HG03521 (cell line): ENCODE data around the gene CTU2.

Experiments used
- ATAC-seq: cut with Tn5 transposase; IDR thresholded peaks from one replicate; pipeline ENCODE4 v1.9.1; 2021; ENCODE audit warnings: mild to moderate bottlenecking, moderate library complexity; ENCODE audit not compliant: unreplicated experiment

Gene CTU2

GRCh38 chr16:88741368-88741767 lies 35.1 kb downstream of the CTU2 start:
- no peak for ATAC-seq

GRCh38 chr16:88742896-88743605 lies 36.7 kb downstream of the CTU2 start:
- ATAC-seq = no peak

GRCh38 chr16:88743693-88744576 lies 37.6 kb downstream of the CTU2 start:
- ATAC-seq = no peak

- ATAC-seq = no peak
Observed at GRCh38 chr16:88744577-88745521, 38.5 kb downstream of the CTU2 start.

GRCh38 chr16:88746506-88746905 lies 40.2 kb downstream of the CTU2 start:
- ATAC-seq = no peak

GRCh38 chr16:88747588-88748301 lies 41.4 kb downstream of the CTU2 start:
- no peak for ATAC-seq

GRCh38 chr16:88748364-88748763 lies 42.1 kb downstream of the CTU2 start:
- ATAC-seq = no peak

GRCh38 chr16:88749358-88749757 lies 43.1 kb downstream of the CTU2 start:
- ATAC-seq = no peak

GRCh38 chr16:88750854-88751253 lies 44.6 kb downstream of the CTU2 start:
- no peak for ATAC-seq

GRCh38 chr16:88752386-88753002 lies 46.2 kb downstream of the CTU2 start:
- ATAC-seq = no peak

GRCh38 chr16:88753191-88753590 lies 46.9 kb downstream of the CTU2 start:
- ATAC-seq = no peak

- ATAC-seq = no peak
Observed at GRCh38 chr16:88753602-88754001, 47.3 kb downstream of the CTU2 start.

- no peak for ATAC-seq
Observed at GRCh38 chr16:88754109-88754911, 48.0 kb downstream of the CTU2 start.

GRCh38 chr16:88754912-88755744 lies 48.8 kb downstream of the CTU2 start:
- no peak for ATAC-seq

- no peak for ATAC-seq
Observed at GRCh38 chr16:88755745-88756443, 49.6 kb downstream of the CTU2 start.

- no peak for ATAC-seq
Observed at GRCh38 chr16:88758227-88758943, 52.1 kb downstream of the CTU2 start.

GRCh38 chr16:88758944-88759244 lies 52.6 kb downstream of the CTU2 start:
- ATAC-seq = no peak
